Brain microvascular endothelial cell (primary cell): Measurements from ENCODE around the gene NSMCE1.

Experiments
- DNase-seq: peaks from one replicate; pipeline ENCODE4 v3.0.0-alpha.2; 2020
- H3K27ac ChIP-seq: fragments of 250-450 bp; sonication (Bioruptor Pico); 2 replicates; pipeline ENCODE4 v1.5.1; 2020; ENCODE audit warnings: mild to moderate bottlenecking, moderate library complexity
- H3K27me3 ChIP-seq: fragments of 250-450 bp; sonication (Bioruptor Pico); replicated peaks from 2 replicates; pipeline ENCODE4 v1.5.1; 2020; ENCODE audit warnings: mild to moderate bottlenecking
- H3K36me3 ChIP-seq: fragments of 250-450 bp; sonication (Bioruptor Pico); replicated peaks from 2 replicates; pipeline ENCODE4 v1.5.1; 2020; ENCODE audit warnings: mild to moderate bottlenecking
- H3K4me3 ChIP-seq: 2 replicates; pipeline ENCODE4 v1.5.1; 2011; ENCODE audit warnings: low read depth, mild to moderate bottlenecking, control low read depth, low read length, moderate library complexity
- CTCF ChIP-seq: IDR thresholded peaks from 2 replicates; pipeline ENCODE4 v1.5.1; 2011; ENCODE audit warnings: low read depth, mild to moderate bottlenecking, moderate library complexity, low read length, control low read depth, inconsistent platforms; ENCODE audit errors: missing control alignments
- in situ Hi-C: cut with HindIII; loops from 2 replicates; pipeline ENCODE4 v1.10.0; 2017; ENCODE audit warnings: low sequenced_read_pairs, low pct_ligation_motif_present

NSMCE1 gene

GRCh38 chr16:27311448-27311830 lies 42.9 kb upstream of the NSMCE1 start:
- DNase-seq: no peak
- Histone ChIP-seq H3K27me3 (no peaks in the 10 kb centered on the region), H3K36me3 (no peaks in the 10 kb centered on the region), H3K4me3 (no peak overlapping the region), H3K27ac (no peak overlapping the region)
- in situ Hi-C loops: no loop called here
- no peak for TF ChIP-seq CTCF

DNA sequence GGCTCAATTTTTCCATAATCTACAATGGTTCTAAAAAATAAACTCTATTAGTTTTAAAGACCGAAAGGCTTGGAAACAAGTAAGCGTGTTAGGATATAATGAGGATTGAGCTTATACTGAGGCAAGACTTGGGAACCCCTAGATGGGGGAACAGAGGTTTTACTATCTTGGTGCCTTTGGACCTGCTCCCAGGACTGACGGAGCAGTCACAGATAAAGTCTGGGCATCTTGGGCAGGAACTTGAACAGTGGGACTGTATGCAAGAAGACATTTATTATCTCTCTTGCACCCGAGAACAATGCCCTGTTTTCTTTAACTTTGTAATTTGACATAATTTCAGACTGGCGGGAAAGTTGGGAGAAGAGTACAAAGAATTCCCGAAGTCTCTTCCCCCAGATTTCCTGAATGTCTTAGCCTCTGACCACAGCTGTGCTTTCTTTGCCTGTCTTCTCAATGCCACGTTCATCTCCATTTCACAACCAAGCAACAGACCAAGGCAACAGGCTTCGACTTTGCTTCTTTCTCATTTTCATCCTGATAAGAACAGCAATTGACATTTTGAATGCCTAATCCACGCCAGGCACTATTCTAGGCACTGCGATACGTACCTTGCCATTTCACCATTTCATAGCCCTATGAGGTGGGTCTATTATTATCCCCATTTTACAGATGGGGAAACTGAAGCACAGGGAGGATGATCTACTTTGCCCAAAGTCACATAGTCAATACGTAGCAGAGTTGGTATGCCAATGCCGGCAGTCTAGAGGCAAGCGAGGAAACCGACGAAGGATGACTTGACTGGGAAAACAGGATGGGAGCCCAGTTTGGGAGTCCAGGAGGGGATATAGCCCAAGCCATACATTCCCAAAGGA lies 42.2 kb upstream of the NSMCE1 start:
- no peak overlapping the region for H3K4me3 ChIP-seq
- no peaks in the 10 kb centered on the region for H3K27me3 ChIP-seq

DNA sequence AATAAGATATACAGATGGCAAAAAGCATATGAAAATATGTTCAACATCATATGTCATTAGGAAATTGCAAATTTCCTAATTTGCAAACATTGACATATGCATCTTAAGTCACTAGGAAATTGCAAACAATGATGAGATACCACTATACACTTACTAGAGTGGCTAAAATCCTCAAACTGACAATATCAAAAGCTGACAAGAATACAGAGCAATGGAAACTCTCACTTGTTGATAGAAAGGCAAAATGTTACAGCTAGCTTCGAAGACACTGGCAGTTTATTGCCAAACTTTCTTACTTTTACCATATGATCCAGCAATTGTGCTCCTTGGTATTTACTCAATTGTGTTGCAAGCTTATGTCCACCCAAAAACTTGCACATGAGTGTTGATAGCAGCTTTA lies 40.2 kb upstream of the NSMCE1 start:
- Histone ChIP-seq H3K27me3 (no peaks in the 10 kb centered on the region), H3K27ac (no peak overlapping the region), H3K4me3 (no peak overlapping the region), H3K36me3 (no peaks in the 10 kb centered on the region)
- in situ Hi-C loops: no loop called here
- no peak for DNase-seq
- TF ChIP-seq CTCF: no peak

More for the DNA sequence above, 42.2 kb upstream of the NSMCE1 start:
- in situ Hi-C loops: no loop called here
- no peaks in the 10 kb centered on the region for H3K36me3 ChIP-seq
- no peak for TF ChIP-seq CTCF
- no peak for DNase-seq
- no peak overlapping the region for H3K27ac ChIP-seq

- in situ Hi-C loops: no loop called here
- Histone ChIP-seq H3K36me3 (no peaks in the 10 kb centered on the region), H3K4me3 (no peak overlapping the region), H3K27ac (no peak overlapping the region), H3K27me3 (no peaks in the 10 kb centered on the region)
- no peak for DNase-seq
- no peak for TF ChIP-seq CTCF
Measured at GRCh38 chr16:27305839-27306442, 37.4 kb upstream of the NSMCE1 start.

DNA sequence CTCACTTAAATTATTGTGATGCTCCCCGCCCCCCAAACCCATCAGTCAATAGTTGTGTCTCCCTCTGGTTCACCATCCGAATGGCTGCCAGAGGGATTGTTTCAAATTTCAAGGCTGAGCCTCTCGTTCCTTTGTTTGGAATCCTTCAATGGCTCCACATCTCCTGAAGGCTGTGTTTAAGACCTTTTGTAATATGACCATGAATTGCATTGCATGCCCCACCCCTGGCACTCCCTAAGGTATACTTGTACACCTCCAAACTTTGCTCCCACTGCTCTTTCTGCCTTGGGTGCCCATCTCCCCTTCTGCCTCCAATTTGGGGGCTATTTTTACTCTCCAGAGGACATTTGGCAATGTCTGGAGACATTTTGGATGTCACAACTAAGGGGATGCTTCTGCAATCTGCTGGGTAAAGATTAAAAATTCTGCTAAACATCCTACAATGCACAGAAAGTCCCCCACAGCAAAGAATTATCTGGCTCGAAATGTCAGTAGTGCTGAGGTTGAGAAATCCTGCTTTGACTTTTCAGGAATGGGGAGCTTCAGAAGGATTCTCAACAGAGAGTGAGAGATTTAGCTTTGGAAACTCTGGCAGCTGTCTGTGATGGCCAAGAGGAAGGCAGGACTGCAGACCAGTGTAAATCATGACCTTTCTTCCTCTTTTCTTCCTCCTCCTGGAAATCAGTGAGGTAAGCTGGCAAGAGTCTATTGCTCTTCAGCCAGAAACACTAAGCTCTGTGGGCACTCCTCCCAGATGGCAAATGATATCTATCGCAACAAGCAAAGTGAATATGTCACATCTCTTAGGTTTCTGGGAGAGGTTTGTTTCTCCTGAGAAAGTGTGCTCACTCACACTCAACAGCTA lies 36.5 kb upstream of the NSMCE1 start:
- no peak for DNase-seq
- Histone ChIP-seq H3K36me3 (no peaks in the 10 kb centered on the region), H3K27ac (no peak overlapping the region), H3K27me3 (no peaks in the 10 kb centered on the region), H3K4me3 (no peak overlapping the region)
- in situ Hi-C loops: no loop called here
- no peak for TF ChIP-seq CTCF
